DND-41 (cell line): Measurements from ENCODE around the gene SORBS1.

Experiments
- CTCF ChIP-seq: IDR thresholded peaks from 2 replicates; pipeline ENCODE4 v1.5.1; 2012; ENCODE audit warnings: borderline replicate concordance, low read length, moderate library complexity, mild to moderate bottlenecking; ENCODE audit not compliant: poor library complexity, severe bottlenecking; ENCODE audit errors: extremely low read depth
- EZH2 ChIP-seq: IDR thresholded peaks from 3 replicates; pipeline ENCODE4 v1.6.1; 2012; ENCODE audit warnings: borderline replicate concordance, low read depth, mild to moderate bottlenecking, moderate library complexity, low read length, inconsistent platforms; ENCODE audit not compliant: severe bottlenecking

- TF ChIP-seq CTCF (no peak), EZH2 (no peak)
These were observed 47.2 kb downstream of the SORBS1 start for GRCh38 chr10:95513941-95514392.
